GM12878 (cell line): Measurements from ENCODE around the gene PKHD1. TPM values are rescaled to one million over a fixed set of nuclear protein-coding genes. Genes with fewer than 3 reads are reported as not detected.

Experiments used
- ATAC-seq: fragments of 200-7000 bp; cut with Tn5 transposase; 3 replicates; pipeline ENCODE4 v1.9.1; 2020; ENCODE audit warnings: mild to moderate bottlenecking, moderate library complexity
- BruUV-seq: library from RNA; stranded (reverse); fragments of 400-500 nt; replicated peaks from 2 replicates; lab custom pipeline; 2021; lab: Mats Ljungman, UMichigan
- CTCF ChIA-PET: fragments of 300-600 bp; sonication (Branson Sonifier 250); formaldehyde crosslinking; extraction: SDS; loops from one replicate; lab custom pipeline; 2021; ENCODE audit warnings: inconsistent platforms; lab: Yijun Ruan, JAX
- POLR2A ChIA-PET: fragments of 350-600 bp; formaldehyde crosslinking; extraction: SDS; loops from one replicate; lab custom pipeline; 2021; ENCODE audit warnings: inconsistent platforms; lab: Charles Lee
- RAD21 ChIA-PET: fragments of 300-600 bp; sonication (Branson Sonifier 250); formaldehyde crosslinking; loops from one replicate; lab custom pipeline; 2023; ENCODE audit warnings: antibody characterized with exemption; ENCODE audit not compliant: unreplicated experiment; lab: Charles Lee
- SMC1A ChIA-PET: fragments of 300-600 bp; sonication (Branson Sonifier 250); formaldehyde crosslinking; loops from one replicate; lab custom pipeline; 2023; ENCODE audit not compliant: unreplicated experiment, uncharacterized antibody; lab: Charles Lee
- DNase-seq: peaks from one replicate; pipeline ENCODE4 v3.0.0-alpha.2; 2011; ENCODE audit warnings: low read depth, low spot score
- FAIRE-seq: peaks from 3 replicates; lab custom pipeline; 2011; peaks lifted over from hg19 to GRCh38; lab: Jason Lieb, UNC
- H2AFZ ChIP-seq: 2 replicates; pipeline ENCODE4 v1.6.0; 2011; ENCODE audit warnings: low read depth, low read length, control low read depth; ENCODE audit not compliant: control insufficient read depth
- H3K27ac ChIP-seq: 2 replicates; pipeline ENCODE4 v1.5.1; 2011; ENCODE audit warnings: control low read depth; ENCODE audit not compliant: control insufficient read depth, insufficient read depth
- H3K27me3 ChIP-seq, 2 experiments: replicated peaks in 1 of 2; 2 replicates each; pipeline versions ENCODE4 v1.6.0 to v1.6.1; 2011; ENCODE audit warnings: low read length in 1 of 2; ENCODE audit not compliant: control insufficient read depth in 2 of 2, insufficient read depth in 2 of 2
- H3K36me3 ChIP-seq, 2 experiments: 2 replicates each; pipeline ENCODE4 v1.5.1; 2011; ENCODE audit warnings: low read length in 1 of 2; ENCODE audit not compliant: control insufficient read depth in 2 of 2, insufficient read depth in 2 of 2
- H3K4me1 ChIP-seq: 2 replicates; pipeline ENCODE4 v1.6.1; 2011; ENCODE audit warnings: mild to moderate bottlenecking, low read length, moderate library complexity, mixed read lengths; ENCODE audit not compliant: control insufficient read depth, insufficient read depth
- H3K4me2 ChIP-seq: 2 replicates; pipeline ENCODE4 v1.6.0; 2011; ENCODE audit warnings: control low read depth; ENCODE audit not compliant: control insufficient read depth, insufficient read depth
- H3K4me3 ChIP-seq: fragments of 200-600 bp; sonication (generic); 2 replicates; pipeline ENCODE4 v1.5.1; 2016
- H3K79me2 ChIP-seq: 2 replicates; pipeline ENCODE4 v1.6.0; 2011; ENCODE audit warnings: low read length; ENCODE audit not compliant: control insufficient read depth, insufficient read depth
- H3K9ac ChIP-seq: 2 replicates; pipeline ENCODE4 v1.8.0; 2011; ENCODE audit warnings: low read length, control low read depth, mixed read lengths; ENCODE audit not compliant: control insufficient read depth, insufficient read depth
- H3K9me3 ChIP-seq: replicated peaks from 3 replicates; pipeline ENCODE4 v1.5.1; 2011; ENCODE audit warnings: mild to moderate bottlenecking, low read length; ENCODE audit not compliant: control insufficient read depth, insufficient read depth
- H4K20me1 ChIP-seq: 2 replicates; pipeline ENCODE4 v1.6.0; 2011; ENCODE audit not compliant: control insufficient read depth, insufficient read depth
- BCL11A ChIP-seq: IDR thresholded peaks from 2 replicates; pipeline ENCODE4 v1.6.1; 2011; ENCODE audit warnings: low read depth, low read length
- BMI1 ChIP-seq: fragments of 450-650 bp; IDR thresholded peaks from 2 replicates; pipeline ENCODE4 v1.6.1; 2016; ENCODE audit warnings: mild to moderate bottlenecking, moderate library complexity, borderline replicate concordance
- MTA2 ChIP-seq: fragments of 450-650 bp; IDR thresholded peaks from 2 replicates; pipeline ENCODE4 v1.6.1; 2016; ENCODE audit warnings: low read depth, mild to moderate bottlenecking, moderate library complexity
- NR2C2 ChIP-seq: IDR thresholded peaks from 2 replicates; pipeline ENCODE4 v1.6.1; 2011; ENCODE audit warnings: borderline replicate concordance, low read depth; ENCODE audit not compliant: control insufficient read depth, insufficient read length
- POLR2A ChIP-seq: IDR thresholded peaks from 2 replicates; pipeline ENCODE4 v1.6.1; 2011; ENCODE audit warnings: low read depth, mild to moderate bottlenecking, low read length
- SMARCA5 ChIP-seq: fragments of 450-650 bp; IDR thresholded peaks from 2 replicates; pipeline ENCODE4 v1.6.1; 2017; ENCODE audit warnings: mild to moderate bottlenecking
- SPI1 ChIP-seq: IDR thresholded peaks from 2 replicates; pipeline ENCODE4 v1.6.1; 2011; ENCODE audit warnings: low read depth, mild to moderate bottlenecking, low read length, moderate library complexity, borderline replicate concordance; ENCODE audit not compliant: insufficient read depth
- TAF1 ChIP-seq: IDR thresholded peaks from 2 replicates; pipeline ENCODE4 v1.6.1; 2011; ENCODE audit warnings: mild to moderate bottlenecking, low read depth, low read length, borderline replicate concordance
- TARDBP ChIP-seq: IDR thresholded peaks from 2 replicates; pipeline ENCODE4 v1.6.1; 2016; ENCODE audit warnings: borderline replicate concordance
- ZZZ3 ChIP-seq: IDR thresholded peaks from 2 replicates; pipeline ENCODE4 v1.6.1; 2011; ENCODE audit warnings: low read depth; ENCODE audit not compliant: control insufficient read depth, insufficient read length
- WGBS: methylation state at CpG from one replicate; pipeline ENCODE4 v1.1.6; 2016; ENCODE audit warnings: low lambda C conversion rate; ENCODE audit not compliant: insufficient replicate concordance, insufficient coverage; ENCODE audit errors: missing lambda C conversion rate; 5-methylcytosine and 5-hydroxymethylcytosine counted together
- in situ Hi-C: fragments of 300-500 bp; cut with MboI; formaldehyde crosslinking; loops from 9 replicates; pipeline ENCODE4 v1.14.3; 2018; ENCODE audit warnings: mixed read lengths
- intact Hi-C: fragments of 100-400 bp; cut with micrococcal nuclease; formaldehyde crosslinking; loops from one replicate; pipeline ENCODE4 v1.14.2; 2022; ENCODE audit not compliant: unreplicated experiment
- polyA plus RNA-seq, 11 experiments: library from polyadenylated mRNA; depleted of rRNA in 4 of 11; unstranded in 6 of 11; stranded (reverse) in 5 of 11; fragments of >200 nt; fragmentation: Nextera tagmentation in 4 of 11; fragmentation: Illumina TruSeq in 1 of 11; extraction: Ambion mirVana in 4 of 11; extraction: Trizol in 1 of 11; gene quantifications; 1 replicate in 1 of 11; 2 replicates in 10 of 11; pipeline versions ENCODE4 v1.2.1 to v1.2.3, GENCODE V29; 2011 to 2016; ENCODE audit warnings: inconsistent platforms in 2 of 11, missing spikeins in 2 of 11, low read depth in 1 of 11
- total RNA-seq, 4 experiments: library from RNA; depleted of rRNA in 3 of 4; stranded (reverse); fragments of >200 nt in 3 of 4; fragmentation: Illumina TruSeq in 1 of 4; extraction: Trizol in 1 of 4; gene quantifications; 2 replicates each; pipeline versions ENCODE4 v1.2.1 to v1.2.3, GENCODE V29; 2013 to 2021

Gene PKHD1
- total and polyA plus RNA-seq, 10 of the 15 experiments (the other 5 are each of a cell fraction or from before 2014, with no cell fraction given), result under 0.01 to 0.90 (median 0.02) TPM; not detected in 1

- ChIA-PET POLR2A (interaction anchor here (0.6 to 1.2 kb wide), 3 partner anchors 26 to 517 kb away, joined by 3 to 6 read pairs (median 4); no protein-coding TSS in a partner anchor), RAD21 (interaction anchor here (0.5 to 1.7 kb wide), 4 partner anchors 26 to 1755 kb away, joined by 3 to 7 read pairs (median 4); no protein-coding TSS in a partner anchor), CTCF (interaction anchor here (1.0 to 2.1 kb wide), 3 partner anchors 12 to 32 kb away, joined by 3 to 7 read pairs (median 5); no protein-coding TSS in a partner anchor), SMC1A (interaction anchor here (0.8 to 2.3 kb wide), 8 partner anchors 9 to 32 kb away, joined by 3 to 19 read pairs (median 6); no protein-coding TSS in a partner anchor)
- Histone ChIP-seq H3K27ac (no peak overlapping the region), H3K4me2 (no peak overlapping the region), H3K9ac (no peak overlapping the region), H4K20me1 (no peaks in the 10 kb centered on the region), H3K9me3 (no peaks in the 10 kb centered on the region), H3K27me3 (no peaks in the 10 kb centered on the region), H2AFZ (no peak overlapping the region), H3K79me2 (no peaks in the 10 kb centered on the region), H3K36me3 (no peaks in the 10 kb centered on the region), H3K4me3 (no peak overlapping the region), H3K4me1 (no peaks in the 10 kb centered on the region)
- DNase-seq, result no peak
- FAIRE-seq, result no peak
- in situ Hi-C loops, result no loop called here
- no TSS peak for BruUV-seq
- intact Hi-C loops, result no loop called here
- ATAC-seq, result peak; percentile 61
- 4% methylated on average over 4 of the region's 4 CpGs for WGBS
- TF ChIP-seq BMI1, result no peak
- peak; percentile 13; the same call in 1 of the 2 replicates for TF ChIP-seq BCL11A
Observed at GRCh38 chr6:51901766-51902764, 185.3 kb downstream of the PKHD1 start.

DNA sequence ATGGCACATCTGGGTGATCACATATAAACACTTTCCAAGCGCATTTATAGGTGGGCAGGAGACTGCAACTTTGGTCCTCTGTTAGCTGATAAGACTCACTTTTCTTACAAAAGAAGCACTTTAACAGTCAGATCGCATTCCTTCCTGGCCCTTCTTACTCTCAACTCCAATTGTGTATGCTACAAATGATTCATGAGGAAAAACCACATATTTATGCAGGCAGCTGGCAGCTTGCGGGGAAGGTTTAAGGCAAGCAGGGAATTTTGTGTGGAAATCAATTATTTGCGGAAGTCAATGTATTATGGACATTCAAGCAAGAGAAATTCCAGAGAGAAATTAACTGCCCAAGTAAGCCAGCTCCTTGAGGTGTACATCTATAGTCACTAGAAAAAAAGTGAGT is 194.0 kb downstream of the PKHD1 start:
- no peak overlapping the region for H3K4me2 ChIP-seq
- H3K9me3 ChIP-seq, result no peaks in the 10 kb centered on the region
- H3K9ac ChIP-seq, result no peak overlapping the region
- ChIA-PET SMC1A (interaction anchor here (0.9 to 3.8 kb wide), 8 partner anchors 10 to 36 kb away, joined by 3 to 18 read pairs (median 5); no protein-coding TSS in a partner anchor), RAD21 (interaction anchor here (0.7 to 1.4 kb wide), 5 partner anchors 12 to 37 kb away, joined by 3 to 5 read pairs (median 3); no protein-coding TSS in a partner anchor), POLR2A (interaction anchor here (0.6 to 1.3 kb wide), 2 partner anchors 12 to 31 kb away, joined by 3 read pairs; no protein-coding TSS in a partner anchor), CTCF (interaction anchor here (0.7 to 1.5 kb wide), 4 partner anchors 14 to 129 kb away, joined by 3 to 6 read pairs (median 4); no protein-coding TSS in a partner anchor)
- in situ Hi-C loops (no loop called here), intact Hi-C loops (no loop called here)
- FAIRE-seq, result no peak
- DNase-seq, result no peak
- WGBS, result 77% methylated on average over 4 of the region's 4 CpGs
- TF ChIP-seq POLR2A, result no peak
- TF ChIP-seq ZZZ3, result no peak
- TF ChIP-seq NR2C2, result no peak
- no peak for TF ChIP-seq SMARCA5
- no peak for TF ChIP-seq SPI1
- no peak for TF ChIP-seq TARDBP
- TF ChIP-seq TAF1, result no peak
- no peak for TF ChIP-seq MTA2
- H3K27ac ChIP-seq, result no peak overlapping the region
- no peaks in the 10 kb centered on the region for H3K36me3 ChIP-seq
- no peak overlapping the region for H3K4me3 ChIP-seq
- BruUV-seq, result no TSS peak
- no peaks in the 10 kb centered on the region for H3K27me3 ChIP-seq
- H3K4me1 ChIP-seq, result no peaks in the 10 kb centered on the region
- no peaks in the 10 kb centered on the region for H4K20me1 ChIP-seq
- no peaks in the 10 kb centered on the region for H3K79me2 ChIP-seq
- no peak overlapping the region for H2AFZ ChIP-seq
- no peak for ATAC-seq
